Activated naive CD4-positive, alpha-beta T cell treated with anti-CD3 and anti-CD28 coated beads, Interleukin-2, amount 10 ng/mL, durations not matched to agents 7 days and 5 days (primary cell): Measurements from ENCODE around the gene FAM184B.
"Not testable (repeated sequence)": the region's sequence is repeated elsewhere in the genome, so short reads cannot be mapped to it uniquely, and the experiment has no call there.

Experiments
- CTCF ChIA-PET: fragments of 350-600 bp; sonication (Branson Sonifier 250); formaldehyde crosslinking; loops from one replicate; lab custom pipeline; 2021; ENCODE audit warnings: antibody characterized with exemption; lab: Charles Lee
- DNase-seq: peaks from one replicate; pipeline ENCODE4 v3.0.0-alpha.2; 2020
- H3K27ac Mint-ChIP-seq: one replicate; pipeline ENCODE4 v1.8.0; 2021; ENCODE audit warnings: mild to moderate bottlenecking, moderate library complexity, mixed read lengths
- H3K27me3 Mint-ChIP-seq: one replicate; pipeline ENCODE4 v1.8.0; 2021; ENCODE audit warnings: mild to moderate bottlenecking, mixed read lengths
- H3K36me3 Mint-ChIP-seq: one replicate; pipeline ENCODE4 v1.8.0; 2021; ENCODE audit warnings: mixed read lengths
- H3K4me1 Mint-ChIP-seq: one replicate; pipeline ENCODE4 v1.8.0; 2021; ENCODE audit warnings: mixed read lengths
- H3K4me3 Mint-ChIP-seq: one replicate; pipeline ENCODE4 v1.8.0; 2021; ENCODE audit warnings: mild to moderate bottlenecking, moderate library complexity, mixed read lengths
- H3K9me3 Mint-ChIP-seq: one replicate; pipeline ENCODE4 v1.8.0; 2021; ENCODE audit warnings: mixed read lengths

The FAM184B gene

DNA sequence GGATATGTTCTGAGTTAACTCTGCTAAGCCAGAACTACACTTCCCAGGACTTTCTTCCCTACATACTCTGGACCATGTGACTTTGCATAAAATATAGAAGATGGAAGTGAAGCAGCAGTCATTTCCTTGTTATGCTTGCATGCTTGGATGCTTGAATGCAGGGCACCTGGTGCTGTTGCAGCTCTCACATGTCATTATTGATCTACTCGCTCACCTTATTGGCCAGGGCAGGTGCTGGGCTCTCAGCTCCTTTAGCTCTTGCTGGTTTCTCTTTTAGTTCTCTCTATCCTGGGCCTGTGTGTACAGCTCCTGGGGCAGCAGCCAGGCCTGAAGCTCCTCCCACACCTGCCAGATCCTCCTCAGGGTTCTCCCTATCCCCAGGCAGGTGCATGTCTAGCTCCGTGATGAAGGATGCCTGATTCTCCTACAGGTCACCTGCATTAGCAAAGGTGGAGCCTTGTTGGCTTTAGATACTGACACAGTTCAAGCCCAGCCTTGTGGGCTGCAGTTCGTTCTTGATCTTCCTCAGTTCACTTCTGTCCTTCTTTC, 113.7 kb downstream of the FAM184B start:
- H3K27ac Mint-ChIP-seq, result no peak overlapping the region
- no peaks in the 10 kb centered on the region for H3K9me3 Mint-ChIP-seq
- H3K36me3 Mint-ChIP-seq, result no peaks in the 10 kb centered on the region
- CTCF ChIA-PET, result no interaction called here
- no peaks in the 10 kb centered on the region for H3K4me1 Mint-ChIP-seq
- peaks cover 15% of the 10 kb centered on the region for H3K27me3 Mint-ChIP-seq
- H3K4me3 Mint-ChIP-seq, result no peak overlapping the region
- no peak for DNase-seq

DNA sequence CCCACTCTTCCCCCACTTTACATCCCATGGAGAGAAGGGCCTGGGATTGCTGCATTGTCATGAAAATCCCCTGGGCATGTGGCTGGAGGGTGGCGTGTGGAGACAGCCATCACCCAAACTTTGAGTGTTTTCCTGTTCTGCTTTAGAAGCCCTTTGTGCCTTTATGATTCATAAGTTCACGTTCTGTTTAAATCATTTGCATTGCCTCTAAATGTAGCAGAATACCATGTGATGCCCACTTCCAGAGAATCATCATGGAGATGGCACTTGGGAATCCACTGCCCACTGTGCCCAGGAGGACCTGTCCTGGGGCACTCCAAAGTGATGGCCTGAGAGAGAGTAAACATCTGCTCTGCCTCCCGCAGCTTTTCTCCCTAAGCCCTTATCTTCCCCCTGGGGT, 114.2 kb downstream of the FAM184B start:
- Mint-ChIP-seq H3K9me3 (no peaks in the 10 kb centered on the region), H3K36me3 (no peaks in the 10 kb centered on the region), H3K4me3 (no peak overlapping the region), H3K27ac (no peak overlapping the region), H3K4me1 (no peaks in the 10 kb centered on the region), H3K27me3 (peaks cover 14% of the 10 kb centered on the region)
- DNase-seq, result no peak
- CTCF ChIA-PET, result no interaction called here

DNA sequence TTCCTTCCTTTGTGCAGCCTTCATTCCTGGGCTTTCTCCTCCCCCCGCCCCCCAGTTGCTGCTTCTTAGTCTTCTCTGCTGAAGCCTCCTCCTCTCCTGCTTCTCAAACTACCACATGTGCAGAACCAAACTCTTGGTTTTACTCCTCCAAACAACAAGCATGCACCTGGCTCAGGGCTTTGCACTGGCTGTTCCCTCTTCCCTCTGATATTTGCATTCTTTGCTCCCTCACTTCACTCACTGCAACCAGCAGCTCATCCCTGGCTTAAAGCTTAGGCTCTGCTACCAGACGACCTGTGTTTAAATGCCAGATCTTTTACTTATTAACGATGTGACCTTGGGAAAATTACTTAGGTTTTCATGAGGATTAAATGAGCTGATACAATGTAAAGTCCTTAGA, 115.6 kb downstream of the FAM184B start:
- DNase-seq, result no peak
- H3K27ac Mint-ChIP-seq, result no peak overlapping the region
- CTCF ChIA-PET, result no interaction called here
- H3K4me3 Mint-ChIP-seq, result no peak overlapping the region
- H3K27me3 Mint-ChIP-seq, result peaks cover 3% of the 10 kb centered on the region
- H3K36me3 Mint-ChIP-seq, result no peaks in the 10 kb centered on the region
- H3K4me1 Mint-ChIP-seq, result no peaks in the 10 kb centered on the region
- H3K9me3 Mint-ChIP-seq, result no peaks in the 10 kb centered on the region

DNA sequence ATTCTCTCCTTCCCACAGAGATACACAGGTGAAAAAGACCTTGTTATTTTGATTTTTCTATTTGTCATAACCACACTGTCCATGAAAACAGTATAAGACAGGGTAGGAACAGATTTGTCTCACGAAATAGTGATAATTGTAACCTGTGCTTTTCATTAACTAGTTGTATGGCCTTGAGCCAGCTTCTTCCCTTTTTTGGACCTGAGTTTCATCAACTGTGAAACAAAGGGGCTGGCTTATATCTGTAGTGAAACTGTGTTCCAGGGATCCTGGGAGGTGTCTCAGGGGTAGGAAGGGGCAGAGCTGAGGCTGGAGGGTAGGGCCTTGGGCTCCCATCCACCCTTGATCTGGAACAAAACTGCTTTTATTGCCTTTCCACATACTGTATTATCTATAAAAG, 116.1 kb downstream of the FAM184B start:
- no peak overlapping the region for H3K4me3 Mint-ChIP-seq
- H3K27me3 Mint-ChIP-seq, result peaks cover 3% of the 10 kb centered on the region
- no peaks in the 10 kb centered on the region for H3K36me3 Mint-ChIP-seq
- H3K27ac Mint-ChIP-seq, result no peak overlapping the region
- no peak for DNase-seq
- H3K4me1 Mint-ChIP-seq, result no peaks in the 10 kb centered on the region
- CTCF ChIA-PET, result no interaction called here
- no peaks in the 10 kb centered on the region for H3K9me3 Mint-ChIP-seq

DNA sequence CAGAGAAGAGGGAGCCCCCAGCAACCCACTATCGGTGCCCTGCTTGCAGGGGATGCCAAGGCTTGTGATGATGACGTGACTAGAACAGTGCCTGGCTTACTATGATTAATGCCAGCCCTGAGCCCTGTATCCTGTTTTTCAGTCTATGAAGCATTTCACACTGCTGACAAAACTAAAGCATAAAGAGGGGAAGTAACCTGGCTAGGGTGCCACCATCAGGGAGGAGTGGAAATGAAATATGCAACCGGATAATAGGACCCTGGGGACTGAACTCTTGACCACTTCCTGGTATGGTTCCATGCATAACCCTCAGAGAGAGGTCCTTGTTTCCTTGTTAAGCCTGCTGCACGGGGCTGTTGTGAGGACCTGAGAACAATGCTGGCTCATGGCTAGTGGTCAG, 116.7 kb downstream of the FAM184B start:
- Mint-ChIP-seq H3K9me3 (no peaks in the 10 kb centered on the region), H3K4me3 (no peak overlapping the region), H3K36me3 (no peaks in the 10 kb centered on the region), H3K27me3 (peaks cover 3% of the 10 kb centered on the region), H3K27ac (no peak overlapping the region), H3K4me1 (no peaks in the 10 kb centered on the region)
- DNase-seq, result no peak
- CTCF ChIA-PET, result interaction anchor here (1.2 to 1.3 kb wide), 2 partner anchors 12 to 16 kb away, joined by 3 to 4 read pairs; no protein-coding TSS in a partner anchor

DNA sequence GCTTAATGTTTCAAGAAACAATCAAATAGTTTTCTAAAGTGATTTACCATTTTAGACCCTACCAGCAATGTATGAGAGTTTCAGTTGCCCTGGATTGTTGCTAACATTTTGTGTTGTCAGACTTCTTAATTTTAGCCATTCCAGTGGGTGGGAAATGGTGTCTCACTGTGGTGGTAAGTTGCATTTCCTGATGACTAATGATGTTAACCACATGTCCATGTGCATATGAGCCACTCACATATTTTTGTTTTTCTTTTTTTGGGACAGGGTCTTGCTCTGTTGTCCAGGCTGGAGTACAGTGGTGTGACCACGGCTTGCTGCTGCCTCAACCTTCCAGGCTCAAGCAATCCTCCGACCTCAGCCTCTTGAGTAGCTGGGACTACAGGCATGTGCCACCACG, 118.7 kb downstream of the FAM184B start:
- Mint-ChIP-seq H3K36me3 (no peaks in the 10 kb centered on the region), H3K4me1 (no peaks in the 10 kb centered on the region), H3K27me3 (peaks cover 15% of the 10 kb centered on the region), H3K27ac (no peak overlapping the region), H3K9me3 (no peaks in the 10 kb centered on the region), H3K4me3 (no peak overlapping the region)
- no peak for DNase-seq
- CTCF ChIA-PET, result no interaction called here

DNA sequence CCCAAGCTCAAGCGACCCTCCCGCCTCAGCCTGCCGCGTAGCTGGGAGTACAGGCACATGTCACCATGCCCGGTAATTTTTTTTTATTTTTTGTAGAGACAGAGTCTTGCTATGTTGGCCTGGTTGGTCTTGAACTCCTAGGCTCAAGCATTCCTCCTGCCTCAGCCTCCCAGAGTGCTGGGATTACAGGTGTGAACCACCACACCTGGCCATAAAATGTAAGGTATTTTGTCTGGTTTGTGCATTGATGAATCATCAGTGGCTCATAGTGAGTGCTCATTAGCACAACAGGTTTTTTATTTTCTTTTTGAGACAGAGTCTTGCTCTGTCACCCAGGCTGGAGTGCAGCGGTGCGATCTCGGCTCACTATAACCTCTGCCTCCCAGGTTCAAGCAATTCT, 122.2 kb downstream of the FAM184B start:
- H3K4me1 Mint-ChIP-seq, H3K4me3 Mint-ChIP-seq, DNase-seq, H3K27ac Mint-ChIP-seq, CTCF ChIA-PET, H3K36me3 Mint-ChIP-seq, H3K9me3 Mint-ChIP-seq: not testable (repeated sequence)
- H3K27me3 Mint-ChIP-seq, result peaks cover 38% of the 10 kb centered on the region

DNA sequence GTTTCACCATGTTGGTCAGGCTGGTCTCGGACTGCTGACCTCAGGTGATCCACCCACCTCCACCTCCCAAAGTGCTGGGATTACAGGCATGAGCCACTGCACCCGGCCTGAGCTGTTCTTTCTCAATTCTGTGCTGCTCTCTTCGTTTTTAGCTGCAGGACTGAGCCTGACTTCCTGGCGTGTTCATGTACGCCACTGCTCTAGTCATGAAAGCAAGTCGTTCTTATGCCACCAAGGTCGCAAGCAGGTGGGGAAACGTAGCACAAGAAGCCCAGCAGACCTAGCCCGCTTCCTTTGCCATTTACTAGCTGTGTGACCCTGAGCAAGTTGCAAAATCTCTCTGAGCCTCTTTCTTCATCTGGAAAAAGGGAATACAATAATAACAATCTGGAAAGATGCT, 123.6 kb downstream of the FAM184B start:
- Mint-ChIP-seq H3K27ac (no peak overlapping the region), H3K9me3 (no peaks in the 10 kb centered on the region), H3K36me3 (no peaks in the 10 kb centered on the region), H3K4me3 (no peak overlapping the region), H3K27me3 (peaks cover 38% of the 10 kb centered on the region), H3K4me1 (no peaks in the 10 kb centered on the region)
- CTCF ChIA-PET, result interaction anchor here (1.2 kb wide), 1 partner anchor 19 kb away, joined by 3 read pairs; no protein-coding TSS in a partner anchor
- no peak for DNase-seq

DNA sequence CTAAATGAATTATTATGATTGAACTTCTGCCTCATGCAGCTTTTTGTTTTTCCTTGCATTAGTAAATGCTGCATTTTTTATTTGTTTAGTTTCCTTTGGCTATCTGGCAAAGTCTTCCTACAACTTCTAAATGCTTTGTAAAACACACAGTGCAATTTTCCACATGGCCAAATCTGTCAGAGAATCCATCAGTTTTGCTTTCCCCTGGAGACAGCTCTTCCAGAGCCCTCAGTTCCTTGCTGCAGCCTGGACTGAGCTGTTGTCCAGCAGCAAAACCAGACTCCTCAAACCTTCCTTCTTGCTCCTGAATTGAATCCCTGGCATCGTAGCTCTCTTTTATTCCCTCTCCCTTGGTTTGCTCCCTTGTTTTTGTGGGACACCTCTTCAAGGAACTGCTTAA, 124.3 kb downstream of the FAM184B start:
- peaks cover 38% of the 10 kb centered on the region for H3K27me3 Mint-ChIP-seq
- no peaks in the 10 kb centered on the region for H3K9me3 Mint-ChIP-seq
- H3K27ac Mint-ChIP-seq, result no peak overlapping the region
- H3K36me3 Mint-ChIP-seq, result no peaks in the 10 kb centered on the region
- CTCF ChIA-PET, result interaction anchor here (0.7 to 1.5 kb wide), 2 partner anchors 21 to 135 kb away, joined by 3 read pairs; no protein-coding TSS in a partner anchor
- no peak overlapping the region for H3K4me3 Mint-ChIP-seq
- H3K4me1 Mint-ChIP-seq, result no peaks in the 10 kb centered on the region
- DNase-seq, result no peak

DNA sequence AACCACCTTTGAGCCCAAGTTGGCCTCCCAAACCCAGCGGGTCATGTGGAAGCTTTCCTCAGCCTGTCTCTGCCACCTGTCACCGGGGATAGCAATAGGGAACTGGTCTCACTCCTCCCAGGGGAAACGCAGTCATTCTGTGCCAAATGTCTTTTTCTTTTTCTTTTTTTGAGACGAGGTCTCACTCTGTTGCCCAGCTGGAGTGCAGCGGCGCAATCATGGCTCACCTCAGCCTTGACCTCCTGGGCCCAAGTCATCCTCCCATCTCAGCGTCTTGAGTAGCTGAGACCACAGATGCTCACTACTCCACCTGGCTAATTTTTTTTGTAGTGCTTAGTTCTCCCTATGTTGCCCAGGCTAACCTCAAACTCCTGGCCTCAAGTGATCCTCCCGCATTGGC, 126.7 kb downstream of the FAM184B start:
- Mint-ChIP-seq H3K9me3 (no peaks in the 10 kb centered on the region), H3K4me3 (no peak overlapping the region), H3K4me1 (peaks cover 13% of the 10 kb centered on the region), H3K27ac (no peak overlapping the region), H3K36me3 (no peaks in the 10 kb centered on the region), H3K27me3 (peaks cover 39% of the 10 kb centered on the region)
- DNase-seq, result no peak
- CTCF ChIA-PET, result no interaction called here

DNA sequence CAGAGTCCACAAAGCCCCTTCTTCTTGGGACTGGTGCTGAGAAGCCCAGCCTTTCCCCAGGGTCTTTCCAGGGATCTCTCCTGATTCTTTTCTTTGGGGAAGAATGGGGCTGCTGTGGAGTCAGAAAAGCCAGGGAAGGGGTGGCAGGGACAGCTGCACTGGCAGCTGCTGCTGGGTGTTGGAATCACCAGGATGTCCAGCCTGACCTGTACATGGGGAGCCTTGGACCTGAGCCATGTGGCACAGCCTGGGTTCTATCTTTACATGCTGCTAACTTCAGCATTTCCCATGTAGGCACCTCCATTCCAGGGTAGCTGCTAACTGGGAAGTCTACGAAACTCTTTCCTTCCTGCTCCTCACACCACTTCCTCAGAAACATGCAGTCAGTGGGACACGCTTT, 131.0 kb downstream of the FAM184B start:
- DNase-seq, result no peak
- Mint-ChIP-seq H3K27me3 (peaks cover 17% of the 10 kb centered on the region), H3K9me3 (no peaks in the 10 kb centered on the region), H3K4me1 (peaks cover 13% of the 10 kb centered on the region), H3K36me3 (no peaks in the 10 kb centered on the region), H3K4me3 (no peak overlapping the region), H3K27ac (no peak overlapping the region)
- CTCF ChIA-PET, result no interaction called here

DNA sequence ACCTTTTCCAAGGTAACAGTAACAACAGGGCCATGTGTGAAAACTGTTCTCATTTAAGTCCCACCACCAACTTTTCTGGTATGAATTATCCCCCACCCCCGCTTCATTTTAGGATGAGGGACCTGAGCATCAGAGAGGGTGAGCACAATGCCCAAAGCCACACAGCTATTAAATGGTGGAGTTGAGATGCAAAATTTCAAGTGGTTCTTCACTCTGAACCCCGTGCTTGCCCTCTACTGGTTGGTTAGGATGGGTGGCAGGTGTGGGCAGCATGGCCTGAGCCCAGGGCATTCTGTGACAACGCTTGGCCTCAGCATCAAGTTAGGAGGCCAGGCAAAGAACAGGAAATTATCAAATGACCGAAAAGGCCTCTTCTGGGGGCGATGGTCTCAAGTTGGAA, 133.5 kb downstream of the FAM184B start:
- no peak overlapping the region for H3K27ac Mint-ChIP-seq
- no peaks in the 10 kb centered on the region for H3K9me3 Mint-ChIP-seq
- H3K27me3 Mint-ChIP-seq, result peaks cover 15% of the 10 kb centered on the region
- no peaks in the 10 kb centered on the region for H3K36me3 Mint-ChIP-seq
- no peak overlapping the region for H3K4me3 Mint-ChIP-seq
- peaks cover 13% of the 10 kb centered on the region for H3K4me1 Mint-ChIP-seq
- CTCF ChIA-PET, result no interaction called here
- DNase-seq, result no peak

DNA sequence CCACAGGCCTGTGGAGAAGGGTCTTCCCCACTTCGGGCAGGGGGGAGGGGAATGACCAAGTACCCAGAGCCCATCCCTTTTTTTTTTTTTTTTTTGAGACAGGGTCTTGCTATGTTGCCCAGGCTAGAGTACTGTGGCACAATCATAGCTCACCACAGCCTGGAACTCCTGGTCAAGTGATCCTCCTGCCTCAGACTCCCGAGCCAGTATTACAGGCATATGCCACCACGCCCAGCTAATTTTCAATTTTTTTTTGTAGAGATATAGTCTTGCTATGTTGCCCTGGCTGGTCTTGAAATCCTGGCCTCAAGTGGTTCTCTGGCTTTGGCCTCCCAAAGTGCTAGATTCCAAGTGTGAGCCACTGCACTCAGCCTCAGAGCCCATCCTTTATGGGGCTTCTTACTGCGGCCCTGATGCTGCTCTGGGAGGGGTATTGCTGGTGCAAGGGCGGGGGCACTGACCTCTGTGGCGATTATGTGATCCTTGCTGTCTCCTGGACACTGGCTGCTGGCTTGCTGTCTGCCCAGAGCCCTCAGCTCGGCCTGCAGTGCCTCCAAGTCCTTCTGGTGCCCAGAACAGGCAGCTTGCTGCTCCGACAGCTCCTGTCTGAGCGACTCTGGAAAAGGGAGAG, 134.1 kb downstream of the FAM184B start:
- Mint-ChIP-seq H3K36me3 (peaks cover 1% of the 10 kb centered on the region), H3K4me3 (no peak overlapping the region), H3K27ac (no peak overlapping the region), H3K27me3 (peaks cover 15% of the 10 kb centered on the region), H3K4me1 (peaks cover 13% of the 10 kb centered on the region), H3K9me3 (no peaks in the 10 kb centered on the region)
- no peak for DNase-seq
- CTCF ChIA-PET, result no interaction called here

DNA sequence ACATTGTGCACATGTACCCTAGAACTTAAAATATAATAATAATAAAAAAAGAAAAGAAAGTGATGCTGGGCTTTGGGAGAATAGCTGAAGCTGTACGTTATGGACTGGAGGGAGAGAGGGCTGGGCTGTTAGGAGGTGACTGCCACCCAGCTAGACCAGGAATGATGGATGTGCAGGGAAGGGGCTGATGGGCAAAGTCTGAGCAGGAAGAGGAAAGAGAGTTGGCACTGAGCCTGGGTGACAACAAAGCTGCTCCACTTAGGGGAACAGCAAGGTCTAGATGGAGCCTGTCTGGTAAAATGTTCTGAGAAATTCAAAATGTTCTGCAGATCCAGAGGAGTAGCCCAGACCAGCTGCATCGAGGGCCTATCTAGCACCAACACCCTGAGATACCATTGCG, 134.7 kb downstream of the FAM184B start:
- CTCF ChIA-PET, result no interaction called here
- H3K27me3 Mint-ChIP-seq, result peaks cover 15% of the 10 kb centered on the region
- no peak overlapping the region for H3K27ac Mint-ChIP-seq
- DNase-seq, result no peak
- no peak overlapping the region for H3K4me3 Mint-ChIP-seq
- H3K36me3 Mint-ChIP-seq, result peaks cover 2% of the 10 kb centered on the region
- peaks cover 11% of the 10 kb centered on the region for H3K4me1 Mint-ChIP-seq
- no peaks in the 10 kb centered on the region for H3K9me3 Mint-ChIP-seq

DNA sequence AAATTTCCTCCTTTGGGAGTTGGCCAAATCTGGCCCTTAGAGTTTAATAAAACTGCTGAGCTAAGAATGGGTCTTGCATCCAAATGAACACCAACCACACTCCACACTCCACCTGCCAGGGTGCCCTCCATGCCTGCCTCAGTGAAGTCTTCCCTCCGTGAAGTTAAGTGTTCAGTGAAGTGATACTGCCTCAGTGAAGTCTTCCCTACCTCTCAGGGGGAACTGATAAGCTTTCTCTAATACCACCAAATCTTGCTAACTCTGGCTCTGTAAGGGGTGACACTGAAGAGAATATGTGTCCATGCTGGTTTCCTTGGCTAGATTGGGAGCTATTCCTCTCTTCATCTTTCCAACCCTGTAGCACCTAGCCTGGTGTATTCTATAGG, 139.0 kb downstream of the FAM184B start:
- Mint-ChIP-seq H3K36me3 (peaks cover 2% of the 10 kb centered on the region), H3K4me3 (no peak overlapping the region), H3K27me3 (peaks cover 7% of the 10 kb centered on the region), H3K9me3 (no peaks in the 10 kb centered on the region), H3K4me1 (no peaks in the 10 kb centered on the region), H3K27ac (no peak overlapping the region)
- CTCF ChIA-PET, result interaction anchor here (1.4 kb wide), 1 partner anchor 93 kb away, joined by 3 read pairs; no protein-coding TSS in a partner anchor
- no peak for DNase-seq
